GM12878 (cell line): ENCODE results near the gene MED13L. TPM values are rescaled to one million over a fixed set of nuclear protein-coding genes. Genes with fewer than 3 reads are reported as not detected.

Experiments used
- ATAC-seq: fragments of 200-7000 bp; cut with Tn5 transposase; 3 replicates; pipeline ENCODE4 v1.9.1; 2020; ENCODE audit warnings: mild to moderate bottlenecking, moderate library complexity
- BruUV-seq: library from RNA; stranded (reverse); fragments of 400-500 nt; replicated peaks from 2 replicates; lab custom pipeline; 2021; lab: Mats Ljungman, UMichigan
- CTCF ChIA-PET: fragments of 300-600 bp; sonication (Branson Sonifier 250); formaldehyde crosslinking; extraction: SDS; loops from one replicate; lab custom pipeline; 2021; ENCODE audit warnings: inconsistent platforms; lab: Yijun Ruan, JAX
- POLR2A ChIA-PET: fragments of 350-600 bp; formaldehyde crosslinking; extraction: SDS; loops from one replicate; lab custom pipeline; 2021; ENCODE audit warnings: inconsistent platforms; lab: Charles Lee
- RAD21 ChIA-PET: fragments of 300-600 bp; sonication (Branson Sonifier 250); formaldehyde crosslinking; loops from one replicate; lab custom pipeline; 2023; ENCODE audit warnings: antibody characterized with exemption; ENCODE audit not compliant: unreplicated experiment; lab: Charles Lee
- SMC1A ChIA-PET: fragments of 300-600 bp; sonication (Branson Sonifier 250); formaldehyde crosslinking; loops from one replicate; lab custom pipeline; 2023; ENCODE audit not compliant: unreplicated experiment, uncharacterized antibody; lab: Charles Lee
- DNase-seq: peaks from one replicate; pipeline ENCODE4 v3.0.0-alpha.2; 2011; ENCODE audit warnings: low read depth, low spot score
- FAIRE-seq: peaks from 3 replicates; lab custom pipeline; 2011; peaks lifted over from hg19 to GRCh38; lab: Jason Lieb, UNC
- H2AFZ ChIP-seq: 2 replicates; pipeline ENCODE4 v1.6.0; 2011; ENCODE audit warnings: low read depth, low read length, control low read depth; ENCODE audit not compliant: control insufficient read depth
- H3K27ac ChIP-seq: 2 replicates; pipeline ENCODE4 v1.5.1; 2011; ENCODE audit warnings: control low read depth; ENCODE audit not compliant: control insufficient read depth, insufficient read depth
- H3K27me3 ChIP-seq, 2 experiments: replicated peaks in 1 of 2; 2 replicates each; pipeline versions ENCODE4 v1.6.0 to v1.6.1; 2011; ENCODE audit warnings: low read length in 1 of 2; ENCODE audit not compliant: control insufficient read depth in 2 of 2, insufficient read depth in 2 of 2
- H3K36me3 ChIP-seq, 2 experiments: 2 replicates each; pipeline ENCODE4 v1.5.1; 2011; ENCODE audit warnings: low read length in 1 of 2; ENCODE audit not compliant: control insufficient read depth in 2 of 2, insufficient read depth in 2 of 2
- H3K4me1 ChIP-seq: 2 replicates; pipeline ENCODE4 v1.6.1; 2011; ENCODE audit warnings: mild to moderate bottlenecking, low read length, moderate library complexity, mixed read lengths; ENCODE audit not compliant: control insufficient read depth, insufficient read depth
- H3K4me2 ChIP-seq: 2 replicates; pipeline ENCODE4 v1.6.0; 2011; ENCODE audit warnings: control low read depth; ENCODE audit not compliant: control insufficient read depth, insufficient read depth
- H3K4me3 ChIP-seq: fragments of 200-600 bp; sonication (generic); 2 replicates; pipeline ENCODE4 v1.5.1; 2016
- H3K79me2 ChIP-seq: 2 replicates; pipeline ENCODE4 v1.6.0; 2011; ENCODE audit warnings: low read length; ENCODE audit not compliant: control insufficient read depth, insufficient read depth
- H3K9ac ChIP-seq: 2 replicates; pipeline ENCODE4 v1.8.0; 2011; ENCODE audit warnings: low read length, control low read depth, mixed read lengths; ENCODE audit not compliant: control insufficient read depth, insufficient read depth
- H3K9me3 ChIP-seq: replicated peaks from 3 replicates; pipeline ENCODE4 v1.5.1; 2011; ENCODE audit warnings: mild to moderate bottlenecking, low read length; ENCODE audit not compliant: control insufficient read depth, insufficient read depth
- H4K20me1 ChIP-seq: 2 replicates; pipeline ENCODE4 v1.6.0; 2011; ENCODE audit not compliant: control insufficient read depth, insufficient read depth
- BCL11A ChIP-seq: IDR thresholded peaks from 2 replicates; pipeline ENCODE4 v1.6.1; 2011; ENCODE audit warnings: low read depth, low read length
- BRCA1 ChIP-seq: IDR thresholded peaks from 2 replicates; pipeline ENCODE4 v1.6.1; 2011; ENCODE audit warnings: low read depth, low read length, improper control_type of control experiment
- CHD4 ChIP-seq: fragments of 200-600 bp; sonication (generic); IDR thresholded peaks from 2 replicates; pipeline ENCODE4 v1.6.1; 2016; ENCODE audit warnings: mild to moderate bottlenecking
- POLR2AphosphoS5 ChIP-seq: IDR thresholded peaks from 2 replicates; pipeline ENCODE4 v1.6.1; 2011; ENCODE audit warnings: mild to moderate bottlenecking, low read length, inconsistent platforms
- ZNF207 ChIP-seq: fragments of 450-650 bp; IDR thresholded peaks from 2 replicates; pipeline ENCODE4 v1.6.1; 2014; ENCODE audit warnings: antibody characterized with exemption, mild to moderate bottlenecking, borderline replicate concordance
- WGBS: methylation state at CpG from one replicate; pipeline ENCODE4 v1.1.6; 2016; ENCODE audit warnings: low lambda C conversion rate; ENCODE audit not compliant: insufficient replicate concordance, insufficient coverage; ENCODE audit errors: missing lambda C conversion rate; 5-methylcytosine and 5-hydroxymethylcytosine counted together
- in situ Hi-C: fragments of 300-500 bp; cut with MboI; formaldehyde crosslinking; loops from 9 replicates; pipeline ENCODE4 v1.14.3; 2018; ENCODE audit warnings: mixed read lengths
- intact Hi-C: fragments of 100-400 bp; cut with micrococcal nuclease; formaldehyde crosslinking; loops from one replicate; pipeline ENCODE4 v1.14.2; 2022; ENCODE audit not compliant: unreplicated experiment
- polyA plus RNA-seq, 11 experiments: library from polyadenylated mRNA; depleted of rRNA in 4 of 11; unstranded in 6 of 11; stranded (reverse) in 5 of 11; fragments of >200 nt; fragmentation: Nextera tagmentation in 4 of 11; fragmentation: Illumina TruSeq in 1 of 11; extraction: Ambion mirVana in 4 of 11; extraction: Trizol in 1 of 11; gene quantifications; 1 replicate in 1 of 11; 2 replicates in 10 of 11; pipeline versions ENCODE4 v1.2.1 to v1.2.3, GENCODE V29; 2011 to 2016; ENCODE audit warnings: inconsistent platforms in 2 of 11, missing spikeins in 2 of 11, low read depth in 1 of 11
- total RNA-seq, 4 experiments: library from RNA; depleted of rRNA in 3 of 4; stranded (reverse); fragments of >200 nt in 3 of 4; fragmentation: Illumina TruSeq in 1 of 4; extraction: Trizol in 1 of 4; gene quantifications; 2 replicates each; pipeline versions ENCODE4 v1.2.1 to v1.2.3, GENCODE V29; 2013 to 2021
- TF ChIP-seq, protein P1 (sequence below): fragments of 450-650 bp; IDR thresholded peaks from 2 replicates; pipeline ENCODE4 v1.6.1; 2016; ENCODE audit warnings: mild to moderate bottlenecking, moderate library complexity, borderline replicate concordance

The MED13L gene
- total and polyA plus RNA-seq, 10 of the 15 experiments (the other 5 are each of a cell fraction or from before 2014, with no cell fraction given), result 3.7 to 30.1 (median 9.1) TPM

DNA sequence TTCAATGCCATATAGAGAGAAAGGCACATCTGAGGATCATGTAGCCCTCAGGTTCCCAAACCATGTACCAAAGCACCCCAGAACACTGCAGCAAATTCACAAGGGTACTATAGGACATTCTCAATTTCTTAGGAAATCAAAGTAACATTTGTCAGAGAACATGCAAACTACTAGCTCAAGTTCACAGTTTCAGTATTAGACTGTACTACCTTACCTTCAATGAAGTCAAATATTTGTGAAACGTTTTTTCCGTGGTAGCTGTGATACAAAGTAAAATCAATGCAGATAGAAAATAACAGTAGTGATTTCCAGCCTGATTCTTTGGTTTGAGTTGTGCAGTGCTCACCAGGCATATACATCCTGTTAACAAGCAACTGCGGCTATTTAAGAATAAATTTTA is 197.1 kb downstream of the MED13L start:
- Histone ChIP-seq H3K27ac (no peak overlapping the region), H3K4me2 (no peak overlapping the region), H4K20me1 (no peaks in the 10 kb centered on the region), H3K36me3 (no peaks in the 10 kb centered on the region), H3K4me3 (no peak overlapping the region), H3K9ac (no peak overlapping the region), H3K79me2 (no peaks in the 10 kb centered on the region), H2AFZ (no peak overlapping the region)
- no TSS peak for BruUV-seq
- DNase-seq, result no peak
- ChIA-PET CTCF (interaction anchor here (1.0 kb wide), 2 partner anchors 155 to 629 kb away, joined by 3 to 4 read pairs; no protein-coding TSS in a partner anchor), RAD21 (no interaction called here)
- peak; percentile 37 for ATAC-seq
- FAIRE-seq, result no peak
- intact Hi-C loops, result no loop called here
- TF ChIP-seq ZNF207, result no peak
- no peak for TF ChIP-seq BCL11A
- no peak for TF ChIP-seq CHD4
- no peak for TF ChIP-seq BRCA1
- TF ChIP-seq, all 136 proteins: peak for 0
- Histone ChIP-seq H3K27me3 (no peaks in the 10 kb centered on the region), H3K4me1 (no peaks in the 10 kb centered on the region), H3K9me3 (no peaks in the 10 kb centered on the region)
- in situ Hi-C loops, result no loop called here
- WGBS, result 13% methylated on average over 3 of the region's 3 CpGs
- ChIA-PET SMC1A (interaction anchor here (0.7 to 1.1 kb wide), 2 partner anchors 60 to 114 kb away, joined by 3 to 4 read pairs; no protein-coding TSS in a partner anchor), POLR2A (interaction anchor here (0.6 kb wide), 1 partner anchor 45 kb away, joined by 3 read pairs; no protein-coding TSS in a partner anchor)

DNA sequence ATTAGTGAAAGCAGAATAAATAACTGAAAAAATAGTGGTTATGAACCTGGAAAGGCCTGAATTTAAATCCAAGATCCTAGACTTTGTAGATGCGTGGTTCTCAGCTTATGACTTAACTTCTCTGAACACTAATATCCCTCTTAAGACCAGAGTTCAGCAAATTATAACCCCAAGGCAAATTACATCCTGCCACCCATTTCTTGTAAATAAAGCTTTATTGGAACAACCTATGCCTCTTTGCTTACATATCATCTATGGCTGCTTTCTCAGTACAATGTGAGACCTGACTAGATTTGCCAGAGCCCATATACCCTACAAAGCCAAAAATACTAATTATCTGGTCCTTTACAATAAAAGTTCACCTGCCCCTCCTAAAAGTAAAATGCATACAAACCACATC is 199.1 kb downstream of the MED13L start:
- FAIRE-seq (no peak), ATAC-seq (no peak), DNase-seq (no peak)
- ChIA-PET POLR2A (no interaction called here), RAD21 (interaction anchor here (0.6 kb wide), 1 partner anchor 149 kb away, joined by 3 read pairs; no protein-coding TSS in a partner anchor), CTCF (no interaction called here), SMC1A (no interaction called here)
- H4K20me1 ChIP-seq, result no peaks in the 10 kb centered on the region
- intact Hi-C loops (no loop called here), in situ Hi-C loops (no loop called here)
- no peak overlapping the region for H2AFZ ChIP-seq
- H3K36me3 ChIP-seq, result no peaks in the 10 kb centered on the region
- no TSS peak for BruUV-seq
- WGBS, result 93% methylated on average over 1 of the region's 1 CpG
- TF ChIP-seq POLR2AphosphoS5, result no peak
- TF ChIP-seq, protein P1, sequence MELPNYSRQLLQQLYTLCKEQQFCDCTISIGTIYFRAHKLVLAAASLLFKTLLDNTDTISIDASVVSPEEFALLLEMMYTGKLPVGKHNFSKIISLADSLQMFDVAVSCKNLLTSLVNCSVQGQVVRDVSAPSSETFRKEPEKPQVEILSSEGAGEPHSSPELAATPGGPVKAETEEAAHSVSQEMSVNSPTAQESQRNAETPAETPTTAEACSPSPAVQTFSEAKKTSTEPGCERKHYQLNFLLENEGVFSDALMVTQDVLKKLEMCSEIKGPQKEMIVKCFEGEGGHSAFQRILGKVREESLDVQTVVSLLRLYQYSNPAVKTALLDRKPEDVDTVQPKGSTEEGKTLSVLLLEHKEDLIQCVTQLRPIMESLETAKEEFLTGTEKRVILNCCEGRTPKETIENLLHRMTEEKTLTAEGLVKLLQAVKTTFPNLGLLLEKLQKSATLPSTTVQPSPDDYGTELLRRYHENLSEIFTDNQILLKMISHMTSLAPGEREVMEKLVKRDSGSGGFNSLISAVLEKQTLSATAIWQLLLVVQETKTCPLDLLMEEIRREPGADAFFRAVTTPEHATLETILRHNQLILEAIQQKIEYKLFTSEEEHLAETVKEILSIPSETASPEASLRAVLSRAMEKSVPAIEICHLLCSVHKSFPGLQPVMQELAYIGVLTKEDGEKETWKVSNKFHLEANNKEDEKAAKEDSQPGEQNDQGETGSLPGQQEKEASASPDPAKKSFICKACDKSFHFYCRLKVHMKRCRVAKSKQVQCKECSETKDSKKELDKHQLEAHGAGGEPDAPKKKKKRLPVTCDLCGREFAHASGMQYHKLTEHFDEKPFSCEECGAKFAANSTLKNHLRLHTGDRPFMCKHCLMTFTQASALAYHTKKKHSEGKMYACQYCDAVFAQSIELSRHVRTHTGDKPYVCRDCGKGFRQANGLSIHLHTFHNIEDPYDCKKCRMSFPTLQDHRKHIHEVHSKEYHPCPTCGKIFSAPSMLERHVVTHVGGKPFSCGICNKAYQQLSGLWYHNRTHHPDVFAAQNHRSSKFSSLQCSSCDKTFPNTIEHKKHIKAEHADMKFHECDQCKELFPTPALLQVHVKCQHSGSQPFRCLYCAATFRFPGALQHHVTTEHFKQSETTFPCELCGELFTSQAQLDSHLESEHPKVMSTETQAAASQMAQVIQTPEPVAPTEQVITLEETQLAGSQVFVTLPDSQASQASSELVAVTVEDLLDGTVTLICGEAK, result peak; percentile 39; the same call in 1 of the 2 replicates
- H3K27ac ChIP-seq, result no peak overlapping the region
- no peak overlapping the region for H3K4me3 ChIP-seq
- no peaks in the 10 kb centered on the region for H3K27me3 ChIP-seq
- H3K4me1 ChIP-seq, result no peaks in the 10 kb centered on the region
- H3K9me3 ChIP-seq, result no peaks in the 10 kb centered on the region
- H3K9ac ChIP-seq, result no peak overlapping the region
- no peaks in the 10 kb centered on the region for H3K79me2 ChIP-seq
- H3K4me2 ChIP-seq, result no peak overlapping the region
